HG02970 (cell line): ENCODE data around the gene WNK3.
"Not testable (repeated sequence)": the region's sequence is repeated elsewhere in the genome, so short reads cannot be mapped to it uniquely, and the experiment has no call there.

Experiments
- ATAC-seq: cut with Tn5 transposase; IDR thresholded peaks from one replicate; pipeline ENCODE4 v1.9.1; 2021; ENCODE audit warnings: mild to moderate bottlenecking, moderate library complexity, moderate number of reproducible peaks; ENCODE audit not compliant: unreplicated experiment, low FRiP score

The WNK3 gene

GRCh38 chrX:54357414-54358377 is at the start of gene WNK3:
WNK3 (minus strand) TSS chrX:54358046.
- no peak for ATAC-seq

- ATAC-seq, result no peak
Observed at GRCh38 chrX:54407266-54407665, 49.4 kb upstream of the WNK3 start.

- ATAC-seq, result no peak
Observed at GRCh38 chrX:54397113-54397512, 39.3 kb upstream of the WNK3 start.

DNA sequence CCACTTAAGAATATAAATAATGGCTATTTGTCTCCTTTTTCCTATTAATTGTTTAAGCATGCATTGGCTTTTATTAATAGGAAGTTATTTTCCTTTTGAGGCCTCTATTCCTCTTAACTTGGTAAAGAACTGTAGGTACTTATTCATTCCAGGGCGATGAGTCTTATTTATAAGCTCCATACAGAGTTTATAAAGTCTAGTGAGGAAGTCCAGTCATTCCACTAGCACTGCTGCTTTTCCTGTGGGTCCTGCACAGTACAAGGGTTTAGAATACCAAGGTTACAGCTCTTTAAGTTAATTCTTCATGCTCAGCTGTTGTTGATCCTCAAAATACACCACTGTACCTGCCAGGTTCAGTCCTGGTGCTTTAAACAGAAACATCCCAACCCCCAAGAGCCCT is 28.5 kb upstream of the WNK3 start:
- ATAC-seq, result no peak

DNA sequence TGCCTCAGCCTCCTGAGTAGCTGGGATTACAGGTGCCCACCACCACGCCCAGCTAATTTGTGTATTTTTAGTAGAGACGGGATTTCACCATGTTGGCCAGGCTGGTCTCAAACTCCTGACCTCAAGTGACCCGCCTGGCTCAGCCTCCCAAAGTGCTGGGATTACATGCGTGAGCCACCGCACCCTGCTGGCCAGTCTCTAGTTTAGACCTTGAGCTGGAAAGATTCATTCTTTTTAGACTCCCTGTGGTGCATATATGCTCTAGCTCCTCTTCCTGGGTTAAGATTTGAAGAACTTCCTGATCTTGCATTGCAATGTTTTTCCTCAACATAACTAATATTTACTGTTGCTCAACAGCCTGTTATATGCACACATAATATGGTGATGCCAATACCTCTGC is 26.8 kb upstream of the WNK3 start:
- not testable (repeated sequence) for ATAC-seq

- no peak for ATAC-seq
Observed at GRCh38 chrX:54359408-54359807, 1.6 kb upstream of the WNK3 start.

DNA sequence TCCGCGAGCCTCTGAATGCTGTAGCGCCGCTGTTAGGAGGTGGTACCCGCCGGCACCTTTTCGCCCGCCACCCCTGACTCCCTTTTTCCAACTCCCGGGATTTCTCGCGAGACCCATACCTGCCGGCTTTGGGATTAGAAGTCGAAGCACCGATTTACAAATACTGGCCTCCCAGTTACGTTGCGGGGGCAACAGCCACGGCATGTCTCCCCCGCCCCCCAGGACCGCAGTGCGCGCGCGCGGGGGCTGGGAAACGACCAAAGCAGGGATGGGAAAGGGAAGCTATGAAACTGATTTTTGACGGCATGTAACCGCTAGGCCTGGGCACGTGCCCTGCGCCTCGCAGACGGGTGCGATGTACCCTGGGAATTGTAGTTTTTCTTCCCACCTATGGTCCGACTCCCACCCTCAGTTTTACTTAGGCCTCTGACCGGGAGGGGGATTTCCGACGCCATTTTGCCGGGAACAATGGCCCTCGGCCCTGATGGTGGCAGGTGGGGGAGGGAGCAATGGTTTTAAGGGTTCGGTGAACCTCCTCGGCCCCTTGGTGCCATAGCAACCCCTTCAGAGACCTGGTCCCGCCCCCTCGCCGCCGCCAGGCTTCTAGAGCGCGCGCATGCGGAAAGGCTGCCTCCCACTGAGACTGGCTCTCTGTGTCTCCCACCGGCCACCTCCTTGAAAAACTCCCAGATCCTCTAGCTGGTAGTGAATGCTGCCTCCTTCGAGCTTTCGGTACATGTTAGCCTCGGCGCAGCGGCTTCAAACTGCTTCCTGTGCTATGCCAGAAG is 772 bp upstream of the WNK3 start:
- no peak for ATAC-seq

DNA sequence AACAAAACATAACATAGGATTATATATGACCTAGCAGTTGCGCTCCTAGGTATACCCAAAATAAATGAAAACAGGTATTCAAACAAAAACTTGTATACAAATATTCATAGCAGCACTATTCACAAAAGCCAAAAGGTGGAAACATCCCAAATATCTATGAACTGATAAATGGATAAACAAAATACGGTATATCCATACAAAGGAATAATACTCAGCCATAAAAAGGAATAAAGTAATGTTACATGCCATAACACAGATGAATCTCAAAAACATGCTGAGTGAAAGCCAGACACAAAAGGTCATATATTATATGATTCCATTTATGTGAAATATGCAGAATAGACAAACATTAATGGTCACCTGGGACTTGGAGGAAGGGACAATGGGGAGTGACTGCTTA is 5.2 kb downstream of the WNK3 start:
- ATAC-seq, result no peak

GRCh38 chrX:54337383-54337782 is 20.5 kb downstream of the WNK3 start:
- ATAC-seq, result not testable (repeated sequence)

- no peak for ATAC-seq
Observed at GRCh38 chrX:54325077-54325476, 32.8 kb downstream of the WNK3 start.

GRCh38 chrX:54320067-54320466 is 37.8 kb downstream of the WNK3 start:
- ATAC-seq, result no peak

DNA sequence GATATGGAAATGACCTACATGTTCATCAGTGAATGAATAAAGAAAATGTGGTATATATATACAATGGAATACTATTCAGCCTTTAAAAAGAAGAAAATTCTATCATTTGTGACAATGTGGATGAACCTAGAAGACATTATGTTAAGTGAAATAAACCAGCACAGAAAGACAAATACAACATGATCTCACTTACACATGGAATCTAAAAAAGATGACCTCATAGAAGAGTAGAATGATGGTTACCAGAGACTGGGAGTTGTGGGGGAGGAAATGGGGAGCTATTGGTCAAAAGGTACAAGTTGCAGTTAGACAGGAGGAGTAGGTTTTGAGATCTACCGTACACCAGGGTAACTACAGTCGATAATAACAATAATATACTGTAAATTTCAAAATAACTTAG is 51.5 kb downstream of the WNK3 start:
- no peak for ATAC-seq

DNA sequence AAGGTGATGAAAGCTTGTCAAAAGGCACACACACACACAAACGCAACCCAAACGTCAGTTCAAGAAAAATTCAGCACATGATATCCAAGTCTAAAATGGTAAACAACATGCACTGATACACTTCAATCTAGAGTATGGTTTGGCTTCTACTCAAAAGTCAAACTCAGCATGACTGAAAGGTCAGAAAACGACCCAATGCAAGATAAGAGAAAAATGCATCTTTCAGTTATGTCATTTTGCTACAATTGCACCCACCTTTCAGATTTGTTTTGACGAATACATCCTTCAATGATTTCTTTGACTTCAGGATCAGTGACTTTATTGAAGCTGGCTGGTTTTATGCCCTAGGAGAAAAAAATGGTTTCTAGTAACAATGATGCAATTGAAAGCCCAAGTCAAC is 56.3 kb downstream of the WNK3 start:
- ATAC-seq, result no peak

- ATAC-seq, result no peak
Observed at GRCh38 chrX:54294306-54294705, 63.5 kb downstream of the WNK3 start.

DNA sequence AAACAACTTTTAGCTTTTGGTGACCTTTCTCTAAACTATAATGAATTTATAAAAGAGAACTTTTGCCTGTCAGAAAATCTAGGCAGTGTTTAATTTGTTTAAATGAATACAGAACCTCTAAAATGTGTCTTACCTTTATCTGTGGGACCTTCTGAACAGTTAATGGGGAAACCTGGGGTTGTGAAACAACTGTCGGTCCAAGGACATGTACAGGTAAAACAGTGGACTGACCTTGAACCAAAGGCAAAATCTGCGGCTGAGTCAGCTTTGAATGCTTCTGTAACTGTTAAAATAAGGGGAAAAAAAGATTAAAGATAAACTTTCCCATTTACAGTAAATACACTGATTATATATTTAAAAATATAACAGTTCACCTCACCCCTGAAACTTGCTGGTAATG is 65.1 kb downstream of the WNK3 start:
- ATAC-seq, result no peak

GRCh38 chrX:54291758-54292157 is 66.1 kb downstream of the WNK3 start:
- no peak for ATAC-seq

GRCh38 chrX:54288968-54289367 is 68.9 kb downstream of the WNK3 start:
- no peak for ATAC-seq

- ATAC-seq, result no peak
Observed at GRCh38 chrX:54288277-54288676, 69.6 kb downstream of the WNK3 start.

GRCh38 chrX:54281676-54282075 is 76.2 kb downstream of the WNK3 start:
- no peak for ATAC-seq

- no peak for ATAC-seq
Observed at GRCh38 chrX:54280466-54280865, 77.4 kb downstream of the WNK3 start.

GRCh38 chrX:54271664-54272063 is 86.2 kb downstream of the WNK3 start:
- no peak for ATAC-seq

- ATAC-seq, result no peak
Observed at GRCh38 chrX:54248309-54248708, 109.5 kb downstream of the WNK3 start.
